ENCODE data around the gene CTNNA3.

DNA sequence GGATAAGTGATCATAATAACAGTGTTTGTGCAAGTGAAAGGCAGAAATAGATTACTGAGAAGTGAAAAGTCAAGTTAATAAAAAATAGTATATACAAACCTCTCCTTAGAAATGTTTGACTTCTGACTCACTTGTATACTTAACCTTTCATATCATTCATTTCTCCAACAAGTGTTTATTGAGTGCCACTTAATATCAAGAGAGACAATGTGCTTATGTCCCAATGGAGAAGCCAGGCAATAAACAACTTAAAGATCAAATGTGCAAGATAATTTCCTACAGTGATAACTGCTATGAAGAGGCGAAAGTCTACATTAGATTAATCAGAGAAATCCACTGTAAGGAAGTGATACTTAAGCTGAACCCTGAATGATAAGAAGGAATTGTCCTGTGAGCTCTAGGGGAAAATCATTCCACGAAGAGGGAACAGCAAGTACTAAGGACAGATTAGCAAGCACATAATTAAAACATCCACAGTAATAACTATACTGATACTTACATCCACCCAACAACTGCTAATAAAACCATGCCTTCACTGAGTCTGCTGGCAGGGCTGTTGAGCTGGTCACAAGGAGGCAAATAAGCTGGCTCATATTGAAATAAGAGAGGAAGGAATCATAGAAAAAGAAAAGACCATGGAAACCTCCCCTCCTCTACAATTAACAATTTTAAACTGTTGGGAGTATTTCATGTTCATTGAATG is 203.5 kb downstream of the CTNNA3 start:
- TF ChIP-seq POLR2A (IDR thresholded peaks at IDR 0.05) (no peak), CTCF (IDR thresholded peaks at IDR 0.05) (no peak)
